Stimulated activated CD4-positive, alpha-beta T cell treated with anti-CD3 and anti-CD28 coated beads, Interleukin-15, amount 100 ng/mL, for 1 hour (primary cell): ENCODE data around the gene FCER2.

Source experiments
- DNase-seq, 2 donors: peaks; one replicate each; pipeline ENCODE4 v3.0.0-alpha.2; 2020; ENCODE audit warnings: low read depth in 1 of 2, low spot score in 1 of 2

Gene FCER2

GRCh38 chr19:7734220-7735203, 32.6 kb upstream of the FCER2 start:
- DNase-seq, result no peak

- DNase-seq, result no peak
These were observed 31.4 kb upstream of the FCER2 start for GRCh38 chr19:7733376-7733775.

GRCh38 chr19:7732045-7732444, 30.1 kb upstream of the FCER2 start, which contains the start of gene CLEC4G:
Gene CLEC4G (minus strand): TSS chr19:7732110. CDS start chr19:7732102, 8 bp downstream.
- DNase-seq, result no peak

- DNase-seq, result no peak
These were observed 29.7 kb upstream of the FCER2 start for GRCh38 chr19:7731615-7732014.

GRCh38 chr19:7731218-7731595, 29.3 kb upstream of the FCER2 start:
- DNase-seq, result no peak

- no peak for DNase-seq
These were observed 28.6 kb upstream of the FCER2 start for GRCh38 chr19:7730286-7731217.

- DNase-seq, result no peak
These were observed 27.9 kb upstream of the FCER2 start for GRCh38 chr19:7729831-7730285.

- DNase-seq, result no peak
These were observed 27.3 kb upstream of the FCER2 start for GRCh38 chr19:7729211-7729610.

GRCh38 chr19:7725791-7726190, 23.9 kb upstream of the FCER2 start:
- no peak for DNase-seq

GRCh38 chr19:7722231-7722651, 20.3 kb upstream of the FCER2 start:
- no peak for DNase-seq

- no peak for DNase-seq
These were observed 18.4 kb upstream of the FCER2 start for GRCh38 chr19:7720351-7720750.

- DNase-seq, result no peak
These were observed 16.7 kb upstream of the FCER2 start for GRCh38 chr19:7718668-7719067.

- no peak for DNase-seq
These were observed 14.8 kb upstream of the FCER2 start for GRCh38 chr19:7716762-7717161.

GRCh38 chr19:7715671-7716070, 13.7 kb upstream of the FCER2 start:
- DNase-seq, result no peak

- no peak for DNase-seq
These were observed 8.7 kb upstream of the FCER2 start for GRCh38 chr19:7710616-7711015.

- no peak for DNase-seq
These were observed 8.1 kb upstream of the FCER2 start for GRCh38 chr19:7709932-7710460.

GRCh38 chr19:7706955-7707456, 5.1 kb upstream of the FCER2 start:
- DNase-seq, result no peak

- DNase-seq, result no peak
These were observed 4.4 kb upstream of the FCER2 start for GRCh38 chr19:7706188-7706954.

- DNase-seq, result peak; percentile 44 to 61
These were observed 3.7 kb upstream of the FCER2 start for GRCh38 chr19:7705387-7706187.
